HepG2 (cell line): ENCODE data around the gene TCF19. TPM values are rescaled to one million over a fixed set of nuclear protein-coding genes. Genes with fewer than 3 reads are reported as not detected.
A peak's percentile ranks its signal among the peaks of the same experiment; 100 is the strongest.

ENCODE experiments used
- ASH2L ChIP-seq: fragments of 300-600, 200-600 bp; sonication (generic); IDR thresholded peaks from 2 replicates; pipeline ENCODE4 v1.7.0; 2017; ENCODE audit warnings: low read depth, mild to moderate bottlenecking, moderate library complexity, mixed read lengths, low read length; ENCODE audit not compliant: insufficient read length
- FOXP1 ChIP-seq, 2 experiments: fragments of 450-650 bp in 1 of 2; IDR thresholded peaks; 2 replicates each; pipeline ENCODE4 v1.6.1; 2017 to 2018; ENCODE audit warnings: antibody characterized with exemption in 1 of 2
- HNF4A ChIP-seq: sonication (generic); formaldehyde crosslinking; IDR thresholded peaks from 2 replicates; pipeline ENCODE4 v1.4.0; 2020; ENCODE audit warnings: missing genetic modification reagents
- HNRNPH1 ChIP-seq: fragments of 200-400 bp; formaldehyde crosslinking; optimal IDR thresholded peaks from 2 replicates; pipeline ENCODE3; 2017; ENCODE audit warnings: mild to moderate bottlenecking, low read depth, low read length
- KDM3A ChIP-seq: IDR thresholded peaks from 2 replicates; pipeline ENCODE4 v1.6.1; 2018; ENCODE audit warnings: low read depth, missing compliant biosample characterization
- KLF9 ChIP-seq: IDR thresholded peaks from 2 replicates; pipeline ENCODE4 v1.6.1; 2016; ENCODE audit warnings: low read depth
- MEIS1 ChIP-seq: sonication (generic); formaldehyde crosslinking; IDR thresholded peaks from 2 replicates; pipeline ENCODE4 v1.9.0; 2021; ENCODE audit warnings: mild to moderate bottlenecking, missing genetic modification reagents, moderate library complexity, borderline replicate concordance
- NCOA5 ChIP-seq: sonication (generic); formaldehyde crosslinking; IDR thresholded peaks from 2 replicates; pipeline ENCODE4 v1.4.0; 2020; ENCODE audit warnings: missing genetic modification reagents
- NR2F2 ChIP-seq: IDR thresholded peaks from 2 replicates; pipeline ENCODE4 v1.6.1; 2012; ENCODE audit warnings: low read depth, inconsistent platforms, borderline replicate concordance
- SIX1 ChIP-seq: sonication (generic); formaldehyde crosslinking; IDR thresholded peaks from 2 replicates; pipeline ENCODE4 v1.4.0; 2020; ENCODE audit warnings: missing genetic modification reagents, borderline replicate concordance
- SMARCC2 ChIP-seq: fragments of 450-650 bp; IDR thresholded peaks from 2 replicates; pipeline ENCODE4 v1.6.1; 2017; ENCODE audit warnings: antibody characterized with exemption, mild to moderate bottlenecking
- SMARCE1 ChIP-seq: fragments of 450-650 bp; IDR thresholded peaks from 2 replicates; pipeline ENCODE4 v1.6.1; 2017; ENCODE audit warnings: borderline replicate concordance
- SNAPC2 ChIP-seq: sonication (generic); formaldehyde crosslinking; IDR thresholded peaks from 2 replicates; pipeline ENCODE4 v1.8.1; 2022; ENCODE audit warnings: mild to moderate bottlenecking, missing genetic modification reagents
- TCF12 ChIP-seq, 2 experiments: fragments of 450-650 bp in 1 of 2; sonication (generic) in 1 of 2; formaldehyde crosslinking in 1 of 2; IDR thresholded peaks; 2 replicates each; pipeline versions ENCODE4 v1.6.1 to v1.8.0; 2017 to 2022; ENCODE audit warnings: antibody characterized with exemption in 1 of 2, mild to moderate bottlenecking in 1 of 2, missing genetic modification reagents in 1 of 2, moderate library complexity in 1 of 2
- YEATS4 ChIP-seq: sonication (generic); formaldehyde crosslinking; IDR thresholded peaks from 2 replicates; pipeline ENCODE4 v1.4.0; 2020; ENCODE audit warnings: missing genetic modification reagents, borderline replicate concordance
- ZBTB42 ChIP-seq: sonication (generic); formaldehyde crosslinking; IDR thresholded peaks from 2 replicates; pipeline ENCODE4 v1.5.0; 2020; ENCODE audit warnings: mild to moderate bottlenecking, missing genetic modification reagents
- ZNF550 ChIP-seq: sonication (generic); formaldehyde crosslinking; IDR thresholded peaks from 2 replicates; pipeline ENCODE4 v1.4.0; 2020; ENCODE audit warnings: mild to moderate bottlenecking, missing genetic modification reagents, borderline replicate concordance
- ZNF557 ChIP-seq: sonication (generic); formaldehyde crosslinking; IDR thresholded peaks from 2 replicates; pipeline ENCODE4 v1.4.0; 2020; ENCODE audit warnings: missing genetic modification reagents
- ZNF564 ChIP-seq: sonication (generic); formaldehyde crosslinking; IDR thresholded peaks from 2 replicates; pipeline ENCODE4 v1.8.1; 2023; ENCODE audit warnings: mild to moderate bottlenecking, missing genetic modification reagents
- ZNF652 ChIP-seq: IDR thresholded peaks from 2 replicates; pipeline ENCODE4 v1.6.1; 2016; ENCODE audit warnings: low read depth, borderline replicate concordance
- ZNF777 ChIP-seq: sonication (generic); formaldehyde crosslinking; IDR thresholded peaks from 2 replicates; pipeline ENCODE4 v1.4.0; 2020; ENCODE audit warnings: missing genetic modification reagents
- ZSCAN20 ChIP-seq: sonication (generic); formaldehyde crosslinking; IDR thresholded peaks from 2 replicates; pipeline ENCODE4 v1.4.0; 2020; ENCODE audit warnings: missing genetic modification reagents, mild to moderate bottlenecking, borderline replicate concordance
- ZSCAN30 ChIP-seq: sonication (generic); formaldehyde crosslinking; IDR thresholded peaks from 2 replicates; pipeline ENCODE4 v1.5.0; 2020; ENCODE audit warnings: mild to moderate bottlenecking, missing genetic modification reagents
- polyA plus RNA-seq, 8 experiments: library from polyadenylated mRNA; depleted of rRNA in 3 of 8; stranded (reverse) in 7 of 8; unstranded in 1 of 8; fragments of >200 nt; fragmentation: Illumina TruSeq in 4 of 8; extraction: Trizol in 4 of 8; gene quantifications; 2 replicates each; pipeline versions ENCODE4 v1.2.1 to v1.2.3, GENCODE V29; 2011 to 2016; ENCODE audit warnings: low read depth in 4 of 8, missing spikeins in 1 of 8, mixed read lengths in 1 of 8; ENCODE audit not compliant: insufficient read depth in 1 of 8
- total RNA-seq, 5 experiments: library from RNA; depleted of rRNA; stranded (reverse); fragments of >200 nt; fragmentation: Illumina TruSeq; extraction: Trizol; gene quantifications; 2 replicates each; pipeline ENCODE4 v1.2.3, GENCODE V29; 2016; ENCODE audit warnings: low read depth in 1 of 5
- TF ChIP-seq, protein P1 (sequence below): sonication (generic); formaldehyde crosslinking; IDR thresholded peaks from 2 replicates; pipeline ENCODE4 v1.8.1; 2023; ENCODE audit warnings: mild to moderate bottlenecking, inconsistent platforms, moderate library complexity, missing genetic modification reagents, borderline replicate concordance
- TF ChIP-seq, protein P2 (sequence below): IDR thresholded peaks from 2 replicates; pipeline ENCODE4 v1.6.1; 2016; ENCODE audit warnings: mild to moderate bottlenecking
- TF ChIP-seq, protein P3 (sequence below): fragments of 450-650 bp; IDR thresholded peaks from 2 replicates; pipeline ENCODE4 v1.6.1; 2017; ENCODE audit warnings: mild to moderate bottlenecking

The TCF19 gene
- total and polyA plus RNA-seq, 2 of the 13 experiments (the other 11 are each of a cell fraction or from before 2014, with no cell fraction given): 4.9 to 22.2 TPM

DNA sequence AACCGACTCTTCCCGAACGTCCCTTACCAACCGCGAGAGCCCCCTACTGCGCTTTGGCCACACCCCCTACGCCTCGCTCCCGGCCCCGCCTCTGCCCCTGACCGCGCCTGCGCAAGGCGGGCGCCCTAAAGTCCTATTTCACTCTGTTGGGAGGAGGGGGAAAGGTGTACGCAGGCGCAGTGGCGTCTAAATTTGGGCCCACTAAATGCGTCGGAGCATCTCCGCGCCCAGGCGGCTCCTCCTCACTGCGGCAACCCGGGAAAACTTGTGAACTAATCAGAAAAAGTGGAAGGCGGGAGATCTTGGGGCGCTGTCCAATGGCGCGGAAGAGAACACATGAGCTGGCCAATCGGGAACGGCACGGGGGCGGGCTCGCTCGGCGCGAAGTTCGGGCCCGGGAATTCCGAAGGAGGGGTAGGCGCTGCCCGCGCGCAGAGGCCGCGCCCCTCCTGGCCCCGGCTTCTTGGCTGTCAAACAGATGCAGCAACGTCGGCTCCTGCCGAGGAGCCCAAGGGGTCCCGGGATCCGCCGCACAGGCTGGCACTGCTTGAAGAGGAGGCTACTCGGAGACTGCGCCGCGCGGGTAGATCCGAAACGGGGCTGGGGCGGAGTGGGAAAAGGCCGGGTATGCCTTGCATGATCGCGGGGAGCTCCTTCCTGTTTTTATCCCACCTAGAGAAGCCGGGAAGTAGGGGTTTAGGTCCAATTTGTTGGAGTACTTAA, at the start of gene TCF19 (continued):
- TF ChIP-seq TCF12 (IDR thresholded peaks at IDR 0.05) (no peak), TCF12 (CRISPR knock-in tag; IDR thresholded peaks at IDR 0.05) (no peak), NR2F2 (no peak), ZNF550 (CRISPR knock-in tag) (no peak), ZNF777 (no peak), ZNF557 (CRISPR knock-in tag) (no peak), SMARCE1 (no peak), FOXP1 (IDR thresholded peaks at IDR 0.05) (no peak), FOXP1 (CRISPR knock-in tag; IDR thresholded peaks at IDR 0.05) (no peak), YEATS4 (CRISPR knock-in tag) (no peak), NCOA5 (CRISPR knock-in tag) (no peak), KLF9 (peak; percentile 72; the same call in 1 of the 2 replicates), MEIS1 (no peak), SNAPC2 (CRISPR knock-in tag) (peak; percentile 94), SIX1 (CRISPR knock-in tag) (no peak), ASH2L (peak; percentile 75), ZNF652 (CRISPR knock-in tag) (no peak), ZSCAN20 (CRISPR knock-in tag) (no peak), ZSCAN30 (CRISPR knock-in tag) (no peak), KDM3A (CRISPR knock-in tag) (no peak), ZBTB42 (CRISPR knock-in tag) (no peak), SMARCC2 (no peak), HNRNPH1 (no peak), ZNF564 (no peak), HNF4A (peak; percentile 83)
- TF ChIP-seq, protein P1, sequence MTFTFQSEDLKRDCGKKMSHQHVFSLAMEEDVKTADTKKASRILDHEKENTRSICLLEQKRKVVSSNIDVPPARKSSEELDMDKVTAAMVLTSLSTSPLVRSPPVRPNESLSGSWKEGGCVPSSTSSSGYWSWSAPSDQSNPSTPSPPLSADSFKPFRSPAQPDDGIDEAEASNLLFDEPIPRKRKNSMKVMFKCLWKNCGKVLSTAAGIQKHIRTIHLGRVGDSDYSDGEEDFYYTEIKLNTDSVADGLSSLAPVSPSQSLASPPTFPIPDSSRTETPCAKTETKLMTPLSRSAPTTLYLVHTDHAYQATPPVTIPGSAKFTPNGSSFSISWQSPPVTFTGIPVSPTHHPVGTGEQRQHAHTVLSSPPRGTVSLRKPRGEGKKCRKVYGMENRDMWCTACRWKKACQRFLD (CRISPR knock-in tag): peak; percentile 94; the same call in 1 of the 2 replicates
- TF ChIP-seq, protein P2, sequence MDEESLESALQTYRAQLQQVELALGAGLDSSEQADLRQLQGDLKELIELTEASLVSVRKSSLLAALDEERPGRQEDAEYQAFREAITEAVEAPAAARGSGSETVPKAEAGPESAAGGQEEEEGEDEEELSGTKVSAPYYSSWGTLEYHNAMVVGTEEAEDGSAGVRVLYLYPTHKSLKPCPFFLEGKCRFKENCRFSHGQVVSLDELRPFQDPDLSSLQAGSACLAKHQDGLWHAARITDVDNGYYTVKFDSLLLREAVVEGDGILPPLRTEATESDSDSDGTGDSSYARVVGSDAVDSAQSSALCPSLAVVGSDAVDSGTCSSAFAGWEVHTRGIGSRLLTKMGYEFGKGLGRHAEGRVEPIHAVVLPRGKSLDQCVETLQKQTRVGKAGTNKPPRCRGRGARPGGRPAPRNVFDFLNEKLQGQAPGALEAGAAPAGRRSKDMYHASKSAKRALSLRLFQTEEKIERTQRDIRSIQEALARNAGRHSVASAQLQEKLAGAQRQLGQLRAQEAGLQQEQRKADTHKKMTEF (CRISPR knock-in tag): peak; percentile 39; the same call in 1 of the 2 replicates
- TF ChIP-seq, protein P3, sequence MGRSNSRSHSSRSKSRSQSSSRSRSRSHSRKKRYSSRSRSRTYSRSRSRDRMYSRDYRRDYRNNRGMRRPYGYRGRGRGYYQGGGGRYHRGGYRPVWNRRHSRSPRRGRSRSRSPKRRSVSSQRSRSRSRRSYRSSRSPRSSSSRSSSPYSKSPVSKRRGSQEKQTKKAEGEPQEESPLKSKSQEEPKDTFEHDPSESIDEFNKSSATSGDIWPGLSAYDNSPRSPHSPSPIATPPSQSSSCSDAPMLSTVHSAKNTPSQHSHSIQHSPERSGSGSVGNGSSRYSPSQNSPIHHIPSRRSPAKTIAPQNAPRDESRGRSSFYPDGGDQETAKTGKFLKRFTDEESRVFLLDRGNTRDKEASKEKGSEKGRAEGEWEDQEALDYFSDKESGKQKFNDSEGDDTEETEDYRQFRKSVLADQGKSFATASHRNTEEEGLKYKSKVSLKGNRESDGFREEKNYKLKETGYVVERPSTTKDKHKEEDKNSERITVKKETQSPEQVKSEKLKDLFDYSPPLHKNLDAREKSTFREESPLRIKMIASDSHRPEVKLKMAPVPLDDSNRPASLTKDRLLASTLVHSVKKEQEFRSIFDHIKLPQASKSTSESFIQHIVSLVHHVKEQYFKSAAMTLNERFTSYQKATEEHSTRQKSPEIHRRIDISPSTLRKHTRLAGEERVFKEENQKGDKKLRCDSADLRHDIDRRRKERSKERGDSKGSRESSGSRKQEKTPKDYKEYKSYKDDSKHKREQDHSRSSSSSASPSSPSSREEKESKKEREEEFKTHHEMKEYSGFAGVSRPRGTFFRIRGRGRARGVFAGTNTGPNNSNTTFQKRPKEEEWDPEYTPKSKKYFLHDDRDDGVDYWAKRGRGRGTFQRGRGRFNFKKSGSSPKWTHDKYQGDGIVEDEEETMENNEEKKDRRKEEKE: no peak
